ENCODE data around the gene MARVELD3. TPM values are rescaled to one million over a fixed set of nuclear protein-coding genes. Genes with fewer than 3 reads are reported as not detected.

MARVELD3 gene, protein sequence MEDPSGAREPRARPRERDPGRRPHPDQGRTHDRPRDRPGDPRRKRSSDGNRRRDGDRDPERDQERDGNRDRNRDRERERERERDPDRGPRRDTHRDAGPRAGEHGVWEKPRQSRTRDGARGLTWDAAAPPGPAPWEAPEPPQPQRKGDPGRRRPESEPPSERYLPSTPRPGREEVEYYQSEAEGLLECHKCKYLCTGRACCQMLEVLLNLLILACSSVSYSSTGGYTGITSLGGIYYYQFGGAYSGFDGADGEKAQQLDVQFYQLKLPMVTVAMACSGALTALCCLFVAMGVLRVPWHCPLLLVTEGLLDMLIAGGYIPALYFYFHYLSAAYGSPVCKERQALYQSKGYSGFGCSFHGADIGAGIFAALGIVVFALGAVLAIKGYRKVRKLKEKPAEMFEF
- not detected in 2 replicates for total RNA-seq

GRCh38 chr16:71626018-71626857 is at the start of gene MARVELD3:
MARVELD3 (plus strand) TSS chr16:71626184; CDS start chr16:71626230, 46 bp downstream.

GRCh38 chr16:71576971-71577370 is 49.0 kb upstream of the MARVELD3 start, which contains the start of gene TAT:
TAT (minus strand) TSS chr16:71577092; CDS start chr16:71576415, 677 bp downstream.

Other genes starting within 250 kb of the MARVELD3 start
- gene TLE7, start 184.1 kb upstream of the MARVELD3 start, total RNA-seq: not detected in 2 replicates
- 2.7 and 3.5 TPM in 2 replicates for gene ZNF23, start 163.9 kb upstream of the MARVELD3 start, total RNA-seq
- gene ZNF19, start 136.9 kb upstream of the MARVELD3 start, total RNA-seq: 0.80 and 1.1 TPM in 2 replicates
- gene CHST4, start 99.8 kb upstream of the MARVELD3 start, total RNA-seq: not detected in 2 replicates
- gene TAT, start 49.1 kb upstream of the MARVELD3 start, total RNA-seq: not detected in 2 replicates
- gene PHLPP2, start 98.5 kb downstream of the MARVELD3 start, total RNA-seq: 5.0 and 6.3 TPM in 2 replicates
- 42.1 and 44.6 TPM in 2 replicates for gene AP1G1, start 182.7 kb downstream of the MARVELD3 start, total RNA-seq
- gene ATXN1L, start 219.8 kb downstream of the MARVELD3 start, total RNA-seq: 13.5 and 14.4 TPM in 2 replicates

All from mammary microvascular endothelial cell (primary cell).